Activated CD4-positive, alpha-beta memory T cell treated with anti-CD3 and anti-CD28 coated beads, Interleukin-2, amount 10 ng/mL, durations not matched to agents 7 days and 5 days (primary cell): ENCODE measurements around the gene DTD1. TPM values are rescaled to one million over a fixed set of nuclear protein-coding genes. Genes with fewer than 3 reads are reported as not detected.

Source experiments
- CTCF ChIA-PET: fragments of 350-600 bp; sonication (Branson Sonifier 250); formaldehyde crosslinking; loops from one replicate; lab custom pipeline; 2021; ENCODE audit warnings: antibody characterized with exemption, inconsistent platforms; lab: Charles Lee
- POLR2A ChIA-PET: fragments of 350-600 bp; sonication (Branson Sonifier 250); formaldehyde crosslinking; loops from one replicate; lab custom pipeline; 2021; ENCODE audit warnings: antibody characterized with exemption; lab: Charles Lee
- DNase-seq: peaks from one replicate; pipeline ENCODE4 v3.0.0-alpha.2; 2020
- H3K27ac Mint-ChIP-seq: one replicate; pipeline ENCODE4 v1.8.0; 2021; ENCODE audit warnings: mild to moderate bottlenecking, mixed read lengths
- H3K27me3 Mint-ChIP-seq: one replicate; pipeline ENCODE4 v1.8.0; 2021; ENCODE audit warnings: mixed read lengths
- H3K36me3 Mint-ChIP-seq: one replicate; pipeline ENCODE4 v1.8.0; 2021; ENCODE audit warnings: low read depth, mixed read lengths
- H3K4me1 Mint-ChIP-seq: one replicate; pipeline ENCODE4 v1.8.0; 2021; ENCODE audit warnings: mixed read lengths
- H3K4me3 Mint-ChIP-seq: one replicate; pipeline ENCODE4 v1.8.0; 2021; ENCODE audit warnings: mild to moderate bottlenecking, mixed read lengths
- H3K9me3 Mint-ChIP-seq: one replicate; pipeline ENCODE4 v1.8.0; 2021; ENCODE audit warnings: mixed read lengths
- total RNA-seq, 2 experiments: library from RNA; stranded (reverse); gene quantifications; one replicate each; pipeline ENCODE4 v1.2.3, GENCODE V29; 2021

The DTD1 gene
- total RNA-seq, 2 experiments from 2014 or later, result 28.6 to 33.4 TPM

GRCh38 chr20:18676396-18676795 is 88.5 kb downstream of the DTD1 start:
- no peaks in the 10 kb centered on the region for H3K36me3 Mint-ChIP-seq
- H3K9me3 Mint-ChIP-seq, result no peaks in the 10 kb centered on the region
- ChIA-PET CTCF (no interaction called here), POLR2A (interaction anchor here (0.9 kb wide), 1 partner anchor 293 kb away, joined by 3 read pairs; no protein-coding TSS in a partner anchor)
- H3K4me3 Mint-ChIP-seq, result no peak overlapping the region
- H3K4me1 Mint-ChIP-seq, result peaks cover 3% of the 10 kb centered on the region
- H3K27ac Mint-ChIP-seq, result no peak overlapping the region
- DNase-seq, result no peak
- no peaks in the 10 kb centered on the region for H3K27me3 Mint-ChIP-seq

- no peaks in the 10 kb centered on the region for H3K9me3 Mint-ChIP-seq
- H3K27me3 Mint-ChIP-seq, result no peaks in the 10 kb centered on the region
- H3K4me1 Mint-ChIP-seq, result peaks cover 3% of the 10 kb centered on the region
Observed at GRCh38 chr20:18677126-18677525, 89.3 kb downstream of the DTD1 start.

DNA sequence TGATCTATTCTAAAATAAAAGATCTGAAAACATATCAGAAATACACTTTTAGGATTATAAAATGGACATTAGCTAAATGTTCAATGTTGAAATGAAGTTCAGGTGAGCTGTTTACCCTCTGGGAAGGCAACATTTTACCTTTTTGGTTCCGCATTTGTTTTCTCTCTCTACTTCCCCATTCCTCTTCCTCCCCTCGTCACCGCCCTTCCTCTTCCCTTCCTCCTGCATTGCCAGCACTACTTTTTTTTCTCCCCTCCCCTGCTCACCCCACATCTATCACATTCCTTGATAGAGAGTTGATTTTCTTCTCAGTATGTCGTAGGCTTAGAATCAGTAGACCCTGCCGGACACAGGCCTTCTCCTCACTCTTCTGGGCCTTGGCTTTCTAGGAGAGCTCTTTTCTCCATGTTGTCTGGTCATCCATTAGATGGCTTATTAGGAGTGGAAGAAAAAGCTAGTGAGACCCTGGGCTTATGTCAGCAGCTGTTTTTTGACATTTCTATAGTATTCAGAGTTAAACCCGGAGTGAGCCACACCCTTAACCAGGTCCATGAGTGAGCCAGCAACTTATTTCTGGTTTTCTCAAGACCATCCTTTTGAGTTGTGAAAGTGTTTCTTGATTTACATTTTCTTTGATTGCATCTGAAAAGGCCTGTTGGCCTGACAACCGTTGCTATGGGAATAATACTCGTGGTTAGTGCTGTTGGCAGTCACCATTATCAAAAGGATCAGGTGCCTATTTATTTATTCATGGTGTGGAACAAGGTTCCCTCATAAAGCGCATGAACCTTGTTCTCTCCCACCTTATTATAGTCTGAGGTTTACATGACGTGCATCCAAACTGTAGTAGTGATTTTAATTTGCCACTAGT is 90.9 kb downstream of the DTD1 start:
- no peaks in the 10 kb centered on the region for H3K36me3 Mint-ChIP-seq
- no peak overlapping the region for H3K27ac Mint-ChIP-seq
- DNase-seq, result no peak
- H3K4me3 Mint-ChIP-seq, result no peak overlapping the region
- ChIA-PET CTCF (no interaction called here), POLR2A (no interaction called here)
- H3K9me3 Mint-ChIP-seq, result no peaks in the 10 kb centered on the region
- peaks cover 3% of the 10 kb centered on the region for H3K4me1 Mint-ChIP-seq
- no peaks in the 10 kb centered on the region for H3K27me3 Mint-ChIP-seq

More at GRCh38 chr20:18677126-18677525, 89.3 kb downstream of the DTD1 start:
- H3K27ac Mint-ChIP-seq, result no peak overlapping the region
- no peak for DNase-seq
- POLR2A ChIA-PET, result interaction anchor here (0.9 kb wide), 1 partner anchor 292 kb away, joined by 3 read pairs; no protein-coding TSS in a partner anchor
- no peak overlapping the region for H3K4me3 Mint-ChIP-seq
- no peaks in the 10 kb centered on the region for H3K36me3 Mint-ChIP-seq
- CTCF ChIA-PET, result no interaction called here

DNA sequence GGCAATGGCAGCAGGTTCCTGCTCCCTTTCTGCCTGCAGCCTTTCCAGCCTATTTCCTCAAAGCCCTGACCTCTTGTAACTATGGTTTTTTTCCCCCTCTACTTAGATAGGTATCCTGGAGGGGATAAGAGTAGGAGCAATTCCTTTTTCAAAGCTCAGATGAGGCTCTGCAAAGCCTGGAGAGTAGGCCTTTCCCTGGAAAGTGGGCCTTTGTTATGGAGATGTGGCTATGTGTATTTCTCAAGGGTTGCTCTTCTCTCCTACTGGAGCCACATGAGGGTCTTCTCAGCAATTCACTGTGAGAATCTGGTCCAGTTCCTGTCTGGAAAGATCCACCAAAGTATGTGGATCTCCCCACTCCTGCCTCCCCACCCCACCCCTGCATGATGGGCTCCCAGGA is 96.0 kb downstream of the DTD1 start:
- Mint-ChIP-seq H3K27me3 (no peaks in the 10 kb centered on the region), H3K4me3 (no peak overlapping the region), H3K4me1 (peaks cover under 1% of the 10 kb centered on the region), H3K9me3 (no peaks in the 10 kb centered on the region), H3K36me3 (no peaks in the 10 kb centered on the region), H3K27ac (no peak overlapping the region)
- DNase-seq, result no peak
- CTCF ChIA-PET, result no interaction called here
- POLR2A ChIA-PET, result no interaction called here

- POLR2A ChIA-PET, result no interaction called here
- Mint-ChIP-seq H3K9me3 (no peaks in the 10 kb centered on the region), H3K27ac (no peak overlapping the region), H3K4me3 (no peak overlapping the region), H3K36me3 (no peaks in the 10 kb centered on the region), H3K27me3 (no peaks in the 10 kb centered on the region), H3K4me1 (no peaks in the 10 kb centered on the region)
- CTCF ChIA-PET, result no interaction called here
- no peak for DNase-seq
Observed at GRCh38 chr20:18684775-18685174, 96.9 kb downstream of the DTD1 start.

- CTCF ChIA-PET, result no interaction called here
- Mint-ChIP-seq H3K4me3 (no peak overlapping the region), H3K4me1 (no peaks in the 10 kb centered on the region)
Observed at GRCh38 chr20:18685406-18685805, 97.6 kb downstream of the DTD1 start.

GRCh38 chr20:18686696-18687095 is 98.8 kb downstream of the DTD1 start:
- no peaks in the 10 kb centered on the region for H3K36me3 Mint-ChIP-seq
- no peaks in the 10 kb centered on the region for H3K9me3 Mint-ChIP-seq
- no peak for DNase-seq
- ChIA-PET POLR2A (no interaction called here), CTCF (no interaction called here)
- no peaks in the 10 kb centered on the region for H3K4me1 Mint-ChIP-seq
- no peak overlapping the region for H3K4me3 Mint-ChIP-seq
- no peak overlapping the region for H3K27ac Mint-ChIP-seq
- H3K27me3 Mint-ChIP-seq, result no peaks in the 10 kb centered on the region

More at GRCh38 chr20:18685406-18685805, 97.6 kb downstream of the DTD1 start:
- Mint-ChIP-seq H3K27ac (no peak overlapping the region), H3K27me3 (no peaks in the 10 kb centered on the region), H3K36me3 (no peaks in the 10 kb centered on the region), H3K9me3 (no peaks in the 10 kb centered on the region)
- POLR2A ChIA-PET, result no interaction called here
- no peak for DNase-seq

GRCh38 chr20:18688676-18689075 is 100.8 kb downstream of the DTD1 start:
- CTCF ChIA-PET, result no interaction called here

GRCh38 chr20:18689557-18689956 is 101.7 kb downstream of the DTD1 start:
- CTCF ChIA-PET, result no interaction called here

More at GRCh38 chr20:18688676-18689075, 100.8 kb downstream of the DTD1 start:
- Mint-ChIP-seq H3K27ac (no peak overlapping the region), H3K9me3 (no peaks in the 10 kb centered on the region), H3K27me3 (no peaks in the 10 kb centered on the region), H3K4me3 (no peak overlapping the region), H3K36me3 (no peaks in the 10 kb centered on the region), H3K4me1 (no peaks in the 10 kb centered on the region)
- POLR2A ChIA-PET, result no interaction called here
- DNase-seq, result no peak

DNA sequence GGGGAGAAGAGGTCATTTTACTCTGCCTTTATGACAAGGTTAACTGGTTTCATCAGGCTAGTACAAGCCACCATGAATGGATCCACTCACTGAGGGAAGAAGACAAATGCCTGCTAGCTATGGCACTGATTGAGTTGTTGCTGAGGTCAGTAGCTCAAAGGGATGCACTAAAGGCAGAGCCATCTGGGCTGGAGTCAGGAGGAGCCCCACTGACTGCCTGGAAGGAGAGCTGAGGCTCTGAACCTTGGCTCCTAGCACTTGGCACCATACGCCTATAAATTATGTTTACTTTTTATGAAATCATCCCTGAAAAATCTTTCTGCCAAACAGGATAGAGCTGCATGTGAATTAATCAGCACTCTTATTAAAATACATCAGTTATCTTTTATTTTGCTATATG is 104.6 kb downstream of the DTD1 start:
- Mint-ChIP-seq H3K36me3 (no peaks in the 10 kb centered on the region), H3K9me3 (no peaks in the 10 kb centered on the region), H3K27ac (no peak overlapping the region), H3K27me3 (no peaks in the 10 kb centered on the region), H3K4me1 (no peaks in the 10 kb centered on the region), H3K4me3 (no peak overlapping the region)
- CTCF ChIA-PET, result no interaction called here
- no peak for DNase-seq
- POLR2A ChIA-PET, result no interaction called here

More at GRCh38 chr20:18689557-18689956, 101.7 kb downstream of the DTD1 start:
- no peak overlapping the region for H3K27ac Mint-ChIP-seq
- POLR2A ChIA-PET, result no interaction called here
- H3K9me3 Mint-ChIP-seq, result no peaks in the 10 kb centered on the region
- DNase-seq, result no peak
- H3K4me3 Mint-ChIP-seq, result no peak overlapping the region
- no peaks in the 10 kb centered on the region for H3K4me1 Mint-ChIP-seq
- no peaks in the 10 kb centered on the region for H3K36me3 Mint-ChIP-seq
- H3K27me3 Mint-ChIP-seq, result no peaks in the 10 kb centered on the region

DNA sequence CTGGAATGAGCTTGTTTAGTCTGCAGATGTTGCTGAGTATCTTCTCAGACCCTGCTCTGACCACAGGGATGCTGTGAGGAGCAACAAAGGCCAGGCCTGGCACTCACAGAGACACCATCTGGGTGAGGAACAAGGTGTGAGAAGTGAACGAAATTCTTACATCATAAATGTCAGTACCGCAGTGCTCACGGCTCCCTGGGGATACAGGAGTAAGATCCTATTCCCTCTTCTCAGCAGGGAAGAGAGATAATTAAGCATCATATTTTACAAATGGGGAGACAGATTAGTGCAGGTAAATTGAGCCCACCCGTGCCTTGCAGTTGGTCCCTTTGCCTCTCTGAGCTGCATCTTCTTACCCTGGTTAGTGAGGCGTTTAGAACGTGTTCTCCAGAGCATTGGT is 106.2 kb downstream of the DTD1 start:
- ChIA-PET POLR2A (no interaction called here), CTCF (interaction anchor here (0.6 kb wide), 1 partner anchor 9 kb away, joined by 3 read pairs; no protein-coding TSS in a partner anchor)
- no peak overlapping the region for H3K27ac Mint-ChIP-seq
- no peaks in the 10 kb centered on the region for H3K36me3 Mint-ChIP-seq
- H3K27me3 Mint-ChIP-seq, result no peaks in the 10 kb centered on the region
- no peaks in the 10 kb centered on the region for H3K4me1 Mint-ChIP-seq
- H3K9me3 Mint-ChIP-seq, result no peaks in the 10 kb centered on the region
- no peak for DNase-seq
- H3K4me3 Mint-ChIP-seq, result no peak overlapping the region

DNA sequence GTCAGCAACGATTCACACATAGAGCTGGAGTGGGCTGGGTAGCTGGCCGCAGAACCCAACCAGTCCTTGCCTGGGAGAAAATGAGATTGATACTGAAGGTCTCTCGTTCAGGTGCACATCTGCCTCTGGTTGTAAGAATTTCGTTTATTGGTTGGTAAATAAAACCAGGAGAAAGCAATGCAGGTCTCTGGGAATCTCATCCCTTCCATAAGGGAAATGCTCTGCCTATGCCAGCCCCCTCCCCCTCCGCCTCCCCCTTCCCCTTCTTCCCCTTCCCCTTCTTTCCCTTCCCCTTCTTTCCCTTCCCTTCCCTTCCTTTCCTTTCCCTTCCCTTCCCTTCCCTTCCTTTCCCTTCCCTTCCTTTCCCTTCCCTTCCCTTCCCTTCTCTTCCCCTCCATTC is 107.3 kb downstream of the DTD1 start:
- CTCF ChIA-PET, result no interaction called here
- no peak overlapping the region for H3K27ac Mint-ChIP-seq
- POLR2A ChIA-PET, result no interaction called here

GRCh38 chr20:18698735-18699380 is 111.0 kb downstream of the DTD1 start:
- Mint-ChIP-seq H3K9me3 (no peaks in the 10 kb centered on the region), H3K4me3 (no peak overlapping the region), H3K4me1 (no peaks in the 10 kb centered on the region), H3K27ac (no peak overlapping the region), H3K27me3 (no peaks in the 10 kb centered on the region), H3K36me3 (no peaks in the 10 kb centered on the region)
- POLR2A ChIA-PET, result no interaction called here
- DNase-seq, result no peak
- CTCF ChIA-PET, result no interaction called here

More for the DNA sequence above, 107.3 kb downstream of the DTD1 start:
- H3K36me3 Mint-ChIP-seq, result no peaks in the 10 kb centered on the region
- H3K4me3 Mint-ChIP-seq, result no peak overlapping the region
- H3K4me1 Mint-ChIP-seq, result no peaks in the 10 kb centered on the region
- no peak for DNase-seq
- H3K9me3 Mint-ChIP-seq, result no peaks in the 10 kb centered on the region
- H3K27me3 Mint-ChIP-seq, result no peaks in the 10 kb centered on the region
